GM12878 (cell line): ENCODE data around the gene IGF1R. TPM values are rescaled to one million over a fixed set of nuclear protein-coding genes. Genes with fewer than 3 reads are reported as not detected.

Experiments
- ASH2L ChIP-seq: fragments of 300-600, 200-600 bp; sonication (generic); IDR thresholded peaks from 2 replicates; pipeline ENCODE4 v1.6.1; 2017; ENCODE audit warnings: low read depth, mild to moderate bottlenecking, borderline replicate concordance
- CHD1 ChIP-seq: IDR thresholded peaks from 2 replicates; pipeline ENCODE4 v1.6.1; 2012; ENCODE audit warnings: low read depth, low read length, improper control_type of control experiment
- EGR1 ChIP-seq, 2 experiments: IDR thresholded peaks; 1 replicate in 1 of 2; 2 replicates in 1 of 2; pipeline ENCODE4 v1.6.1; 2011 to 2012; ENCODE audit warnings: low read depth in 2 of 2, low read length in 2 of 2, borderline replicate concordance in 1 of 2, mild to moderate bottlenecking in 1 of 2, moderate library complexity in 1 of 2
- FOS ChIP-seq: IDR thresholded peaks from 3 replicates; pipeline ENCODE4 v1.6.1; 2011; ENCODE audit warnings: borderline replicate concordance; ENCODE audit not compliant: insufficient read length; ENCODE audit errors: extremely low read depth
- NR2C1 ChIP-seq: fragments of 450-650 bp; IDR thresholded peaks from 2 replicates; pipeline ENCODE4 v1.6.1; 2017; ENCODE audit warnings: antibody characterized with exemption, mild to moderate bottlenecking, moderate library complexity
- POU2F2 ChIP-seq: IDR thresholded peaks from 3 replicates; pipeline ENCODE4 v1.6.1; 2011; ENCODE audit warnings: low read depth, mild to moderate bottlenecking, low read length, borderline replicate concordance
- RUNX3 ChIP-seq: IDR thresholded peaks from 2 replicates; pipeline ENCODE4 v1.6.1; 2012; ENCODE audit warnings: low read length, inconsistent platforms
- SPI1 ChIP-seq: IDR thresholded peaks from 2 replicates; pipeline ENCODE4 v1.6.1; 2011; ENCODE audit warnings: low read depth, mild to moderate bottlenecking, low read length, moderate library complexity, borderline replicate concordance; ENCODE audit not compliant: insufficient read depth
- TCF7 ChIP-seq: IDR thresholded peaks from 2 replicates; pipeline ENCODE4 v1.6.1; 2014; ENCODE audit warnings: antibody characterized with exemption, borderline replicate concordance
- ZZZ3 ChIP-seq: IDR thresholded peaks from 2 replicates; pipeline ENCODE4 v1.6.1; 2011; ENCODE audit warnings: low read depth; ENCODE audit not compliant: control insufficient read depth, insufficient read length
- polyA plus RNA-seq, 11 experiments: library from polyadenylated mRNA; depleted of rRNA in 4 of 11; unstranded in 6 of 11; stranded (reverse) in 5 of 11; fragments of >200 nt; fragmentation: Nextera tagmentation in 4 of 11; fragmentation: Illumina TruSeq in 1 of 11; extraction: Ambion mirVana in 4 of 11; extraction: Trizol in 1 of 11; gene quantifications; 1 replicate in 1 of 11; 2 replicates in 10 of 11; pipeline versions ENCODE4 v1.2.1 to v1.2.3, GENCODE V29; 2011 to 2016; ENCODE audit warnings: inconsistent platforms in 2 of 11, missing spikeins in 2 of 11, low read depth in 1 of 11
- total RNA-seq, 4 experiments: library from RNA; depleted of rRNA in 3 of 4; stranded (reverse); fragments of >200 nt in 3 of 4; fragmentation: Illumina TruSeq in 1 of 4; extraction: Trizol in 1 of 4; gene quantifications; 2 replicates each; pipeline versions ENCODE4 v1.2.1 to v1.2.3, GENCODE V29; 2013 to 2021
- TF ChIP-seq, protein P1 (sequence below): fragments of 450-650 bp; IDR thresholded peaks from 2 replicates; pipeline ENCODE4 v1.6.1; 2017; ENCODE audit warnings: mild to moderate bottlenecking
- TF ChIP-seq, protein P2 (sequence below): IDR thresholded peaks from 2 replicates; pipeline ENCODE4 v1.6.1; 2012; ENCODE audit warnings: mild to moderate bottlenecking, low read depth, low read length
- TF ChIP-seq, protein P3 (sequence below): fragments of 450-650 bp; IDR thresholded peaks from 2 replicates; pipeline ENCODE4 v1.6.1; 2017; ENCODE audit warnings: mild to moderate bottlenecking, low read depth, inconsistent platforms; ENCODE audit not compliant: poor library complexity, severe bottlenecking
- TF ChIP-seq, protein P4 (sequence below): IDR thresholded peaks from 2 replicates; pipeline ENCODE4 v1.6.1; 2011; ENCODE audit warnings: borderline replicate concordance, low read depth, mild to moderate bottlenecking, moderate library complexity, low read length; ENCODE audit not compliant: insufficient read depth, poor library complexity, severe bottlenecking
- TF ChIP-seq, protein P5 (sequence below): fragments of 450-650 bp; IDR thresholded peaks from 2 replicates; pipeline ENCODE4 v1.6.1; 2016; ENCODE audit warnings: mild to moderate bottlenecking
- TF ChIP-seq, protein P6 (sequence below): IDR thresholded peaks from 2 replicates; pipeline ENCODE4 v1.6.1; 2011; ENCODE audit warnings: low read depth, mild to moderate bottlenecking, low read length, moderate library complexity, borderline replicate concordance; ENCODE audit errors: extremely low read depth
- TF ChIP-seq, protein P7 (sequence below): IDR thresholded peaks from 2 replicates; pipeline ENCODE4 v1.6.1; 2011; ENCODE audit warnings: mild to moderate bottlenecking, low read depth, low read length, moderate library complexity; ENCODE audit not compliant: insufficient replicate concordance

The IGF1R gene
- total and polyA plus RNA-seq, 10 of the 15 experiments (the other 5 are each of a cell fraction or from before 2014, with no cell fraction given) = 0.03 to 2.7 (median 0.66) TPM

DNA sequence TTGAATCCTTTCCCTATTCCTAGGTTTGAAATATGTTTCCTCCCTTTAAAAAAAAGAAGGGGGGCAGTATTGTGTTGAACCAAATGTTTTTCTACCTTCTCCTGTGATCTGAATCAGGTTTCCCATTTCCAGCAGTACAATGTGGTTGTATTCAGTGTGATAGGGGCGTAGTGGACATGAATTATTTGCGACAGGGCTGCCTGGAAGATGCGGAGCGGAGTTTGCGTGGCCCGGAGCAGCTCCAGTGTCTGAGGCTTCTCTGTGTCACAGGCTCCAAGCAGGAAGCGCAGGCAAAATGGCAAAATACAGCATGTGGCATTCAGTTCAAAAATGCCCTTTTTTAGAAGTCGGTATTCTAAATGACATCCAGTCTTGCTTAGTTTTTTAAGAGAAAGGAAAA is 204.8 kb downstream of the IGF1R start (continued):
- TF ChIP-seq, protein P1, sequence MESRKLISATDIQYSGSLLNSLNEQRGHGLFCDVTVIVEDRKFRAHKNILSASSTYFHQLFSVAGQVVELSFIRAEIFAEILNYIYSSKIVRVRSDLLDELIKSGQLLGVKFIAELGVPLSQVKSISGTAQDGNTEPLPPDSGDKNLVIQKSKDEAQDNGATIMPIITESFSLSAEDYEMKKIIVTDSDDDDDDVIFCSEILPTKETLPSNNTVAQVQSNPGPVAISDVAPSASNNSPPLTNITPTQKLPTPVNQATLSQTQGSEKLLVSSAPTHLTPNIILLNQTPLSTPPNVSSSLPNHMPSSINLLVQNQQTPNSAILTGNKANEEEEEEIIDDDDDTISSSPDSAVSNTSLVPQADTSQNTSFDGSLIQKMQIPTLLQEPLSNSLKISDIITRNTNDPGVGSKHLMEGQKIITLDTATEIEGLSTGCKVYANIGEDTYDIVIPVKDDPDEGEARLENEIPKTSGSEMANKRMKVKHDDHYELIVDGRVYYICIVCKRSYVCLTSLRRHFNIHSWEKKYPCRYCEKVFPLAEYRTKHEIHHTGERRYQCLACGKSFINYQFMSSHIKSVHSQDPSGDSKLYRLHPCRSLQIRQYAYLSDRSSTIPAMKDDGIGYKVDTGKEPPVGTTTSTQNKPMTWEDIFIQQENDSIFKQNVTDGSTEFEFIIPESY = no peak
- peak in 1 of 2 experiments; percentile 79; a peak in 1 of 3 replicates for TF ChIP-seq EGR1 (IDR thresholded peaks at IDR 0.05; ENCODE audit: borderline replicate concordance in 1 of 2, low read depth in 2 of 2, low read length in 2 of 2)
- TF ChIP-seq FOS = no peak
- TF ChIP-seq POU2F2 = peak; percentile 78; the same call in 1 of the 3 replicates
- TF ChIP-seq RUNX3 = peak; percentile 14; the same call in 1 of the 2 replicates
- TF ChIP-seq CHD1 = no peak
- TF ChIP-seq TCF7 = no peak
- TF ChIP-seq, protein P2, sequence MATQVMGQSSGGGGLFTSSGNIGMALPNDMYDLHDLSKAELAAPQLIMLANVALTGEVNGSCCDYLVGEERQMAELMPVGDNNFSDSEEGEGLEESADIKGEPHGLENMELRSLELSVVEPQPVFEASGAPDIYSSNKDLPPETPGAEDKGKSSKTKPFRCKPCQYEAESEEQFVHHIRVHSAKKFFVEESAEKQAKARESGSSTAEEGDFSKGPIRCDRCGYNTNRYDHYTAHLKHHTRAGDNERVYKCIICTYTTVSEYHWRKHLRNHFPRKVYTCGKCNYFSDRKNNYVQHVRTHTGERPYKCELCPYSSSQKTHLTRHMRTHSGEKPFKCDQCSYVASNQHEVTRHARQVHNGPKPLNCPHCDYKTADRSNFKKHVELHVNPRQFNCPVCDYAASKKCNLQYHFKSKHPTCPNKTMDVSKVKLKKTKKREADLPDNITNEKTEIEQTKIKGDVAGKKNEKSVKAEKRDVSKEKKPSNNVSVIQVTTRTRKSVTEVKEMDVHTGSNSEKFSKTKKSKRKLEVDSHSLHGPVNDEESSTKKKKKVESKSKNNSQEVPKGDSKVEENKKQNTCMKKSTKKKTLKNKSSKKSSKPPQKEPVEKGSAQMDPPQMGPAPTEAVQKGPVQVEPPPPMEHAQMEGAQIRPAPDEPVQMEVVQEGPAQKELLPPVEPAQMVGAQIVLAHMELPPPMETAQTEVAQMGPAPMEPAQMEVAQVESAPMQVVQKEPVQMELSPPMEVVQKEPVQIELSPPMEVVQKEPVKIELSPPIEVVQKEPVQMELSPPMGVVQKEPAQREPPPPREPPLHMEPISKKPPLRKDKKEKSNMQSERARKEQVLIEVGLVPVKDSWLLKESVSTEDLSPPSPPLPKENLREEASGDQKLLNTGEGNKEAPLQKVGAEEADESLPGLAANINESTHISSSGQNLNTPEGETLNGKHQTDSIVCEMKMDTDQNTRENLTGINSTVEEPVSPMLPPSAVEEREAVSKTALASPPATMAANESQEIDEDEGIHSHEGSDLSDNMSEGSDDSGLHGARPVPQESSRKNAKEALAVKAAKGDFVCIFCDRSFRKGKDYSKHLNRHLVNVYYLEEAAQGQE = 0 out of 2 replicates have a peak, but pooled peaks have one; percentile 12
- TF ChIP-seq ZZZ3 = no peak
- TF ChIP-seq, protein P3, sequence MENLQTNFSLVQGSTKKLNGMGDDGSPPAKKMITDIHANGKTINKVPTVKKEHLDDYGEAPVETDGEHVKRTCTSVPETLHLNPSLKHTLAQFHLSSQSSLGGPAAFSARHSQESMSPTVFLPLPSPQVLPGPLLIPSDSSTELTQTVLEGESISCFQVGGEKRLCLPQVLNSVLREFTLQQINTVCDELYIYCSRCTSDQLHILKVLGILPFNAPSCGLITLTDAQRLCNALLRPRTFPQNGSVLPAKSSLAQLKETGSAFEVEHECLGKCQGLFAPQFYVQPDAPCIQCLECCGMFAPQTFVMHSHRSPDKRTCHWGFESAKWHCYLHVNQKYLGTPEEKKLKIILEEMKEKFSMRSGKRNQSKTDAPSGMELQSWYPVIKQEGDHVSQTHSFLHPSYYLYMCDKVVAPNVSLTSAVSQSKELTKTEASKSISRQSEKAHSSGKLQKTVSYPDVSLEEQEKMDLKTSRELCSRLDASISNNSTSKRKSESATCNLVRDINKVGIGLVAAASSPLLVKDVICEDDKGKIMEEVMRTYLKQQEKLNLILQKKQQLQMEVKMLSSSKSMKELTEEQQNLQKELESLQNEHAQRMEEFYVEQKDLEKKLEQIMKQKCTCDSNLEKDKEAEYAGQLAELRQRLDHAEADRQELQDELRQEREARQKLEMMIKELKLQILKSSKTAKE = no peak
- TF ChIP-seq, protein P4, sequence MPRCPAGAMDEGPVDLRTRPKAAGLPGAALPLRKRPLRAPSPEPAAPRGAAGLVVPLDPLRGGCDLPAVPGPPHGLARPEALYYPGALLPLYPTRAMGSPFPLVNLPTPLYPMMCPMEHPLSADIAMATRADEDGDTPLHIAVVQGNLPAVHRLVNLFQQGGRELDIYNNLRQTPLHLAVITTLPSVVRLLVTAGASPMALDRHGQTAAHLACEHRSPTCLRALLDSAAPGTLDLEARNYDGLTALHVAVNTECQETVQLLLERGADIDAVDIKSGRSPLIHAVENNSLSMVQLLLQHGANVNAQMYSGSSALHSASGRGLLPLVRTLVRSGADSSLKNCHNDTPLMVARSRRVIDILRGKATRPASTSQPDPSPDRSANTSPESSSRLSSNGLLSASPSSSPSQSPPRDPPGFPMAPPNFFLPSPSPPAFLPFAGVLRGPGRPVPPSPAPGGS = no peak
- TF ChIP-seq, protein P5, sequence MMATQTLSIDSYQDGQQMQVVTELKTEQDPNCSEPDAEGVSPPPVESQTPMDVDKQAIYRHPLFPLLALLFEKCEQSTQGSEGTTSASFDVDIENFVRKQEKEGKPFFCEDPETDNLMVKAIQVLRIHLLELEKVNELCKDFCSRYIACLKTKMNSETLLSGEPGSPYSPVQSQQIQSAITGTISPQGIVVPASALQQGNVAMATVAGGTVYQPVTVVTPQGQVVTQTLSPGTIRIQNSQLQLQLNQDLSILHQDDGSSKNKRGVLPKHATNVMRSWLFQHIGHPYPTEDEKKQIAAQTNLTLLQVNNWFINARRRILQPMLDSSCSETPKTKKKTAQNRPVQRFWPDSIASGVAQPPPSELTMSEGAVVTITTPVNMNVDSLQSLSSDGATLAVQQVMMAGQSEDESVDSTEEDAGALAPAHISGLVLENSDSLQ = peak; percentile 63
- TF ChIP-seq, protein P6, sequence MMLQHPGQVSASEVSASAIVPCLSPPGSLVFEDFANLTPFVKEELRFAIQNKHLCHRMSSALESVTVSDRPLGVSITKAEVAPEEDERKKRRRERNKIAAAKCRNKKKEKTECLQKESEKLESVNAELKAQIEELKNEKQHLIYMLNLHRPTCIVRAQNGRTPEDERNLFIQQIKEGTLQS = no peak
- TF ChIP-seq ASH2L = no peak
- no peak for TF ChIP-seq SPI1
- no peak for TF ChIP-seq NR2C1
- TF ChIP-seq, protein P7, sequence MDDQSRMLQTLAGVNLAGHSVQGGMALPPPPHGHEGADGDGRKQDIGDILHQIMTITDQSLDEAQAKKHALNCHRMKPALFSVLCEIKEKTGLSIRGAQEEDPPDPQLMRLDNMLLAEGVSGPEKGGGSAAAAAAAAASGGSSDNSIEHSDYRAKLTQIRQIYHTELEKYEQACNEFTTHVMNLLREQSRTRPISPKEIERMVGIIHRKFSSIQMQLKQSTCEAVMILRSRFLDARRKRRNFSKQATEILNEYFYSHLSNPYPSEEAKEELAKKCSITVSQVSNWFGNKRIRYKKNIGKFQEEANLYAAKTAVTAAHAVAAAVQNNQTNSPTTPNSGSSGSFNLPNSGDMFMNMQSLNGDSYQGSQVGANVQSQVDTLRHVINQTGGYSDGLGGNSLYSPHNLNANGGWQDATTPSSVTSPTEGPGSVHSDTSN = peak; percentile 36
